H1 (cell line): ENCODE results near the gene CHMP5. TPM values are rescaled to one million over a fixed set of nuclear protein-coding genes. Genes with fewer than 3 reads are reported as not detected.

Experiments used
- CTCF ChIA-PET: fragments of 300-600 bp; sonication (Branson Sonifier 250); formaldehyde crosslinking; loops from one replicate; lab custom pipeline; 2021; ENCODE audit not compliant: partially characterized antibody; lab: Charles Lee
- POLR2A ChIA-PET: fragments of 300-600 bp; sonication (Branson Sonifier 250); formaldehyde crosslinking; loops from one replicate; lab custom pipeline; 2021; ENCODE audit warnings: inconsistent platforms; ENCODE audit not compliant: partially characterized antibody; lab: Charles Lee
- DNase-seq, 2 experiments: peaks; one replicate each; pipeline versions ENCODE4 v3.0.0 to v3.0.0-alpha.2; 2010 to 2022; ENCODE audit warnings: low spot score in 2 of 2, low read depth in 1 of 2, mixed read lengths in 1 of 2
- FAIRE-seq: peaks from 2 replicates; lab custom pipeline; 2011; peaks lifted over from hg19 to GRCh38; lab: Jason Lieb, UNC
- H2AFZ ChIP-seq: 2 replicates; pipeline ENCODE4 v1.8.1; 2012; ENCODE audit warnings: low read length, inconsistent platforms
- H2AK5ac ChIP-seq: 2 replicates; pipeline ENCODE4 v1.6.1; 2013; ENCODE audit warnings: low read depth, low read length
- H2BK120ac ChIP-seq: replicated peaks from 2 replicates; pipeline ENCODE3; 2013; ENCODE audit warnings: low read depth, low read length, inconsistent platforms
- H2BK12ac ChIP-seq: 2 replicates; pipeline ENCODE4 v1.6.1; 2013; ENCODE audit warnings: low read depth, low read length
- H2BK15ac ChIP-seq: 2 replicates; pipeline ENCODE4 v1.6.1; 2013; ENCODE audit warnings: low read length
- H2BK20ac ChIP-seq: 2 replicates; pipeline ENCODE4 v1.6.1; 2013; ENCODE audit warnings: low read length
- H2BK5ac ChIP-seq: 2 replicates; pipeline ENCODE4 v1.6.1; 2013; ENCODE audit warnings: low read depth, low read length
- H3K14ac ChIP-seq: 2 replicates; pipeline ENCODE4 v1.6.1; 2013; ENCODE audit warnings: inconsistent platforms; ENCODE audit not compliant: insufficient read length
- H3K18ac ChIP-seq: 2 replicates; pipeline ENCODE4 v1.6.1; 2013; ENCODE audit warnings: low read length; ENCODE audit errors: extremely low read depth
- H3K23ac ChIP-seq: 2 replicates; pipeline ENCODE4 v1.6.1; 2013; ENCODE audit warnings: inconsistent platforms; ENCODE audit not compliant: insufficient read length
- H3K23me2 ChIP-seq: 2 replicates; pipeline ENCODE4 v1.6.1; 2013; ENCODE audit warnings: low read depth, low read length
- H3K27ac ChIP-seq: 2 replicates; pipeline ENCODE4 v1.6.1; 2011; ENCODE audit warnings: low read depth, low read length, inconsistent platforms
- H3K27me3 ChIP-seq, 4 experiments: replicated peaks in 1 of 4; 1 replicate in 1 of 4; 2 replicates in 3 of 4; pipeline versions ENCODE4 v1.6.1 to v1.8.1; 2011 to 2013; ENCODE audit warnings: low read length in 3 of 4, mild to moderate bottlenecking in 3 of 4, inconsistent platforms in 2 of 4, mixed read lengths in 2 of 4, moderate library complexity in 1 of 4; ENCODE audit not compliant: control insufficient read depth in 3 of 4, insufficient read depth in 3 of 4; ENCODE audit errors: extremely low read depth in 1 of 4
- H3K36me3 ChIP-seq, 4 experiments: 2 replicates each; pipeline versions ENCODE4 v1.6.1 to v1.8.1; 2011 to 2013; ENCODE audit warnings: mild to moderate bottlenecking in 4 of 4, low read length in 3 of 4, moderate library complexity in 2 of 4, control low read depth in 1 of 4, inconsistent platforms in 1 of 4; ENCODE audit not compliant: insufficient read depth in 4 of 4, control insufficient read depth in 2 of 4
- H3K4ac ChIP-seq: replicated peaks from 2 replicates; pipeline ENCODE3; 2013; ENCODE audit warnings: low read length, low read depth, mixed read lengths, inconsistent platforms; ENCODE audit not compliant: insufficient read length
- H3K4me1 ChIP-seq, 4 experiments: replicated peaks in 1 of 4; 1 replicate in 1 of 4; 2 replicates in 3 of 4; pipeline versions ENCODE4 v1.6.1 to v1.8.1; 2011 to 2013; ENCODE audit warnings: low read length in 3 of 4, inconsistent platforms in 2 of 4, mixed read lengths in 1 of 4; ENCODE audit not compliant: insufficient read depth in 4 of 4, control insufficient read depth in 3 of 4
- H3K4me2 ChIP-seq, 2 experiments: 2 replicates each; pipeline versions ENCODE4 v1.6.1 to v1.8.1; 2011 to 2013; ENCODE audit warnings: low read depth in 2 of 2, low read length in 2 of 2, control low read depth in 1 of 2, inconsistent platforms in 1 of 2, mild to moderate bottlenecking in 1 of 2; ENCODE audit not compliant: insufficient read depth in 1 of 2
- H3K4me3 ChIP-seq, 4 experiments: fragments of 200-600, 300-600 bp in 1 of 4; sonication (generic), shearing (Covaris generic), sonication (Bioruptor Twin) in 1 of 4; 2 replicates each; pipeline versions ENCODE4 v1.5.1 to v1.8.1; 2011 to 2016; ENCODE audit warnings: low read length in 4 of 4, low read depth in 3 of 4, control low read depth in 2 of 4, inconsistent platforms in 2 of 4, mild to moderate bottlenecking in 2 of 4, mixed read lengths in 1 of 4, moderate library complexity in 1 of 4; ENCODE audit not compliant: insufficient read depth in 2 of 4; ENCODE audit errors: extremely low read depth in 1 of 4
- H3K56ac ChIP-seq: replicated peaks from 2 replicates; pipeline ENCODE3; 2013; ENCODE audit warnings: low read depth, mild to moderate bottlenecking, mixed read lengths, low read length, inconsistent platforms; ENCODE audit not compliant: insufficient read length
- H3K79me1 ChIP-seq: 2 replicates; pipeline ENCODE4 v1.6.1; 2013; ENCODE audit warnings: low read depth, low read length, control low read depth
- H3K79me2 ChIP-seq, 2 experiments: 2 replicates each; pipeline versions ENCODE4 v1.6.1 to v1.8.1; 2012 to 2013; ENCODE audit warnings: low read length in 2 of 2, mild to moderate bottlenecking in 2 of 2, inconsistent platforms in 1 of 2; ENCODE audit not compliant: insufficient read depth in 2 of 2, control insufficient read depth in 1 of 2
- H3K9ac ChIP-seq, 4 experiments: replicated peaks in 1 of 4; 1 replicate in 1 of 4; 2 replicates in 3 of 4; pipeline versions ENCODE4 v1.6.1 to v1.8.1; 2011 to 2013; ENCODE audit warnings: low read depth in 3 of 4, low read length in 3 of 4, control low read depth in 2 of 4, mild to moderate bottlenecking in 2 of 4, moderate library complexity in 2 of 4, inconsistent platforms in 1 of 4; ENCODE audit errors: extremely low read depth in 1 of 4
- H3K9me3 ChIP-seq, 2 experiments: 2 replicates each; pipeline versions ENCODE4 v1.6.1 to v1.8.1; 2012 to 2013; ENCODE audit warnings: mild to moderate bottlenecking in 2 of 2, moderate library complexity in 2 of 2, control low read depth in 1 of 2, inconsistent platforms in 1 of 2, low read depth in 1 of 2, low read length in 1 of 2, mixed read lengths in 1 of 2; ENCODE audit not compliant: insufficient read depth in 2 of 2
- H4K20me1 ChIP-seq, 2 experiments: replicated peaks in 1 of 2; 2 replicates each; pipeline versions ENCODE3 to v1.8.1; 2011 to 2013; ENCODE audit warnings: inconsistent platforms in 2 of 2, low read length in 2 of 2, mild to moderate bottlenecking in 1 of 2; ENCODE audit not compliant: insufficient read depth in 2 of 2, control insufficient read depth in 1 of 2
- H4K5ac ChIP-seq: 2 replicates; pipeline ENCODE4 v1.6.1; 2013; ENCODE audit warnings: low read length, low read depth, mixed read lengths, inconsistent platforms; ENCODE audit not compliant: insufficient read length
- H4K8ac ChIP-seq: 2 replicates; pipeline ENCODE4 v1.8.0; 2013; ENCODE audit warnings: mild to moderate bottlenecking, moderate library complexity, low read length, inconsistent platforms; ENCODE audit not compliant: insufficient read depth; ENCODE audit errors: extremely low read depth
- H4K91ac ChIP-seq: replicated peaks from 2 replicates; pipeline ENCODE3; 2013; ENCODE audit warnings: low read length, mixed read lengths, inconsistent platforms; ENCODE audit not compliant: insufficient read length
- BACH1 ChIP-seq: IDR thresholded peaks from 2 replicates; pipeline ENCODE4 v1.6.1; 2012; ENCODE audit warnings: low read length, improper control_type of control experiment
- JUN ChIP-seq: IDR thresholded peaks from 2 replicates; pipeline ENCODE4 v1.6.1; 2011; ENCODE audit warnings: low read depth, mild to moderate bottlenecking, improper control_type of control experiment, low read length
- JUND ChIP-seq: IDR thresholded peaks from 2 replicates; pipeline ENCODE4 v1.6.1; 2011; ENCODE audit warnings: mild to moderate bottlenecking, improper control_type of control experiment, low read length
- POU5F1 ChIP-seq: IDR thresholded peaks from 2 replicates; pipeline ENCODE4 v1.6.1; 2011; ENCODE audit warnings: low read depth, mild to moderate bottlenecking, low read length, moderate library complexity
- SAP30 ChIP-seq: fragments of 300-600 bp; sonication (generic); IDR thresholded peaks from 2 replicates; pipeline ENCODE4 v1.7.1; 2012; ENCODE audit warnings: low read length, moderate library complexity, mild to moderate bottlenecking, inconsistent platforms; ENCODE audit not compliant: insufficient read depth, insufficient replicate concordance
- TAF1 ChIP-seq: IDR thresholded peaks from 2 replicates; pipeline ENCODE4 v1.6.1; 2011; ENCODE audit warnings: mild to moderate bottlenecking, low read depth, low read length
- TBP ChIP-seq: IDR thresholded peaks from 2 replicates; pipeline ENCODE4 v1.6.1; 2011; ENCODE audit warnings: low read depth, low read length, improper control_type of control experiment
- YY1 ChIP-seq: IDR thresholded peaks from 2 replicates; pipeline ENCODE4 v1.6.1; 2011; ENCODE audit warnings: low read depth, mild to moderate bottlenecking, low read length
- WGBS, 2 experiments: shearing (Covaris generic) in 1 of 2; methylation state at CpG; one replicate each; pipeline versions ENCODE4 v1.1.6 to v1.1.7; 2013 to 2015; ENCODE audit warnings: low lambda C conversion rate in 2 of 2, mixed read lengths in 2 of 2, inconsistent platforms in 1 of 2, low coverage in 1 of 2, missing lambda C conversion rate in 1 of 2; ENCODE audit not compliant: insufficient replicate concordance in 2 of 2, insufficient coverage in 1 of 2, insufficient read length in 1 of 2; ENCODE audit errors: extremely low coverage in 1 of 2, missing lambda C conversion rate in 1 of 2; 5-methylcytosine and 5-hydroxymethylcytosine counted together
- polyA plus RNA-seq, 7 experiments: library from polyadenylated mRNA; depleted of rRNA in 3 of 7; stranded (reverse) in 5 of 7; unstranded in 2 of 7; fragments of >200 nt in 5 of 7; fragments of 200-250 nt in 2 of 7; gene quantifications; 1 replicate in 5 of 7; 2 replicates in 1 of 7; 4 replicates in 1 of 7; pipeline versions ENCODE4 v1.2.1 to v1.2.3, GENCODE V29; 2011 to 2013; ENCODE audit warnings: missing spikeins in 2 of 7, mixed read lengths in 2 of 7
- total RNA-seq: library from RNA; stranded (reverse); fragmentation: NEBNext Ultra II Directional; extraction: Animal tissue kit (Norgen Biotek cat#: 25700); gene quantifications from 2 replicates; pipeline ENCODE4 v1.2.1, GENCODE V29; 2021

The CHMP5 gene
- total and polyA plus RNA-seq, 2 of the 8 experiments (the other 6 are each of a cell fraction or from before 2014, with no cell fraction given), result 25.0 to 47.3 TPM

GRCh38 chr9:33288235-33288634 lies 23.4 kb downstream of the CHMP5 start:
- Histone ChIP-seq H3K27ac (no peak overlapping the region), H3K79me1 (peaks cover 3% of the 10 kb centered on the region), H2BK12ac (no peak overlapping the region), H3K4me3 (no peak overlapping the region), H2AK5ac (no peak overlapping the region), H3K23me2 (no peaks in the 10 kb centered on the region; the same call in 1 of the 2 replicates), H2BK5ac (no peak overlapping the region), H3K4me2 (no peak overlapping the region), H4K5ac (no peak overlapping the region), H3K14ac (no peak overlapping the region), H3K4me1 (peaks cover 0 to 8% (median 2%) of the 10 kb centered on the region in 4 experiments; a peak in 3 of 7 replicates), H3K23ac (no peak overlapping the region), H4K20me1 (no peaks in the 10 kb centered on the region), H3K36me3 (peaks cover 0 to 9% (median 0%) of the 10 kb centered on the region in 4 experiments; a peak in 1 of 8 replicates), H3K27me3 (no peaks in the 10 kb centered on the region), H2AFZ (no peak overlapping the region), H3K79me2 (peaks cover 0 to 26% of the 10 kb centered on the region in 2 experiments; a peak in 3 of 4 replicates), H3K9me3 (no peaks in the 10 kb centered on the region), H3K4ac (no peak overlapping the region), H4K8ac (no peak overlapping the region), H2BK20ac (no peak overlapping the region), H2BK120ac (no peak overlapping the region), H3K56ac (no peak overlapping the region), H2BK15ac (no peak overlapping the region), H3K18ac (no peak overlapping the region), H3K9ac (no peak overlapping the region), H4K91ac (no peak overlapping the region)
- no peak for FAIRE-seq
- ChIA-PET CTCF (interaction anchor here (0.9 to 2.1 kb wide), 4 partner anchors 23 to 247 kb away, joined by 3 to 9 read pairs (median 3); partner anchors contain the start of gene CHMP5), POLR2A (interaction anchor here (0.9 to 4.3 kb wide), 4 partner anchors 15 to 235 kb away, joined by 3 to 29 read pairs (median 4); partner anchors contain the start of genes BAG1, CHMP5 and SMU1)
- 81% methylated on average over 3 of the region's 4 CpGs; no CpG with 5 or more reads in 1 of the 2 experiments for WGBS, 2 experiments
- DNase-seq, result no peak
- TF ChIP-seq SAP30, result no peak
- TF ChIP-seq POU5F1, result no peak
- TF ChIP-seq JUN, result no peak
- no peak for TF ChIP-seq TAF1
- TF ChIP-seq BACH1, result no peak
- no peak for TF ChIP-seq YY1
- no peak for TF ChIP-seq TBP
- no peak for TF ChIP-seq JUND
